NCI-H187 (cell line): ENCODE results near the gene SEC14L3.

ENCODE experiments used
- DNase-seq, 2 experiments: peaks; one replicate each; lab custom pipeline; 2025; lab: John Stamatoyannopoulos, UW

The SEC14L3 gene

GRCh38 chr22:30471616-30472318 is at the start of gene SEC14L3:
Gene SEC14L3 (minus strand): TSS chr22:30472017. CDS start chr22:30471958, 59 bp downstream.
- DNase-seq: no peak

- DNase-seq: no peak
These were observed 48.1 kb upstream of the SEC14L3 start for GRCh38 chr22:30519842-30520425.

- no peak for DNase-seq
These were observed 44.9 kb upstream of the SEC14L3 start for GRCh38 chr22:30516731-30517130.

- no peak for DNase-seq
These were observed 44.5 kb upstream of the SEC14L3 start for GRCh38 chr22:30516273-30516672.

GRCh38 chr22:30514252-30514651 is 42.4 kb upstream of the SEC14L3 start:
- no peak for DNase-seq

- DNase-seq: no peak
These were observed 41.6 kb upstream of the SEC14L3 start for GRCh38 chr22:30513462-30513861.

GRCh38 chr22:30511911-30512310 is 40.1 kb upstream of the SEC14L3 start:
- no peak for DNase-seq

GRCh38 chr22:30511109-30511508 is 39.3 kb upstream of the SEC14L3 start:
- DNase-seq: no peak

GRCh38 chr22:30508216-30508615 is 36.4 kb upstream of the SEC14L3 start:
- no peak for DNase-seq

GRCh38 chr22:30507670-30508069 is 35.9 kb upstream of the SEC14L3 start:
- no peak for DNase-seq

GRCh38 chr22:30506507-30506968 is 34.7 kb upstream of the SEC14L3 start:
- no peak for DNase-seq

GRCh38 chr22:30503551-30503950 is 31.7 kb upstream of the SEC14L3 start:
- DNase-seq: no peak

- no peak for DNase-seq
These were observed 31.1 kb upstream of the SEC14L3 start for GRCh38 chr22:30502911-30503310.

- no peak for DNase-seq
These were observed 30.3 kb upstream of the SEC14L3 start for GRCh38 chr22:30502153-30502552.

- no peak for DNase-seq
These were observed 28.8 kb upstream of the SEC14L3 start for GRCh38 chr22:30500628-30501027.

- no peak for DNase-seq
These were observed 25.8 kb upstream of the SEC14L3 start for GRCh38 chr22:30497466-30498150.

- no peak for DNase-seq
These were observed 23.4 kb upstream of the SEC14L3 start for GRCh38 chr22:30495041-30495784.

- DNase-seq: no peak
These were observed 20.3 kb upstream of the SEC14L3 start for GRCh38 chr22:30492144-30492543.

- DNase-seq: no peak
These were observed 19.6 kb upstream of the SEC14L3 start for GRCh38 chr22:30491381-30491780.

GRCh38 chr22:30490399-30490798 is 18.6 kb upstream of the SEC14L3 start:
- no peak for DNase-seq

GRCh38 chr22:30488121-30488520 is 16.3 kb upstream of the SEC14L3 start:
- DNase-seq: no peak

GRCh38 chr22:30486661-30487115 is 14.9 kb upstream of the SEC14L3 start:
- no peak for DNase-seq
